ENCODE measurements around the gene PM20D1.

The PM20D1 gene

DNA sequence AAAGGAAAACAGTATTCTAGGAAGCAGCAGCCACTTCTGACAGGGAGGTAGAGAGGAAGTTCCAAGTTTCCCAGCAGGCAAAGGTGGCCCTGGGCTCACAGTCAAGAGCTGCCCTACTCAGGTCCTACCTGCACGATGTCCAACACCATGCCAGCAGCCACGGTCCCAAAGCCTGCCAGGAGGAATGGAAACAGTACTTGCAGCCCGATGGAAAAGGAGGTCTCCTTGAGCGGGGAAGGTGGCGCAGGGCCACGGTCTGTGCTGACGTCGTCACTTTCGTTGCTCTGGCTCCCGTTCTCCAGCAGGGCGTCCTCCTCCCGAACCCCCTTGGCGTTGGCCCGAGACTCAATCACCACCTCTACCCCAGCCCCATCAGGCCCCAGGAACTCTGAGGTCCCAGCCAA, 40.0 kb downstream of the PM20D1 start:
- in situ Hi-C loops (cut with HindIII; ENCODE audit: low sequenced_read_pairs), result no loop called here

DNA sequence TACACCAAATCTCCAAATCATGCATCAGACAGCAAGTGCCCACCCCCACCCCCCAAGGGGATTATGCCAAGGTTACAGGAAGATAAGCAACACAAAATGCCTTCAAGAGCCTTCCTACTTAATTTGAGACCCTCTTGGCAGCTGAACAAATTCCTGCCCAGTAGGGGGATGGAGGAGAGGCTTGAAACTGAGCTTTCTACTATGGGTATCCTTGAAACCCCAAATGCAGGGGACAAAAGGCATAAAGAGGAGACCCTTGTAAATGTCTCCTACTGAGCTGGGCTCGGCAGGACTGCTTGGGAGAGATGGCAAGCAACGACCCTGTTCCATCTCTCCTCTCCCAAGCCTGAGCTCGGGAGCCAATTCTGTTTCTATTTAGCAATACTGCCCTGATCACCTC, 40.5 kb downstream of the PM20D1 start:
- in situ Hi-C loops (cut with HindIII; ENCODE audit: low sequenced_read_pairs), result no loop called here

DNA sequence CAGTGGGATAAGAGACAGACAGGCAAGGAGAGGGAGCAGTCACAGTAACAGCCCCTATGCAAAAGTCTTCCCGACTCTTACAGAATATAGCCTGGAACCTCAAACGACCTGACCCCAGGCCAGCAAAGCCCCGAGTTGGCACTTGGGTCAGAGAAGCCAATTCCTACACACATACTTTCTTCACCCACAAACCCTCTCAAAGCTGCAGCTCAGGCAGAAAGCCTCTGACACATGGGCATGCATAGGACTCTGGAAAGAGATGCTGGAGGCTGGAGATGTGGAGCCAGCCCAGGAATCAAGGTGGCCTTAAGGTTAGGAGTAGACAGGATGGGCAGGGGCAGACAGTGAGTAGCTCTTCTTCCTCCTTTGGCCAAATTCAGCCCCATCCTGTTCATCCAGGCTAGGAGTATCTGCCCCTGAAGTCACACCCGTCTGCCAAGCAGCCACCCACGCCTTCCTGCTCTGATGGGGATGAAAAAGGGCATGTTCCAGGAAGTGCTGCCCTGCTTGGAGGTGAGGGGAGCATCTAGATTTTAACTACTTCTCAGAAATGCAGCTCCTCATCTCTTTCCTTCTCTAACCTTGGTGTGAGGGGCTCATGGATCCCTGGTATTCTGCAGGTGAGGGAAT, 44.7 kb downstream of the PM20D1 start:
- in situ Hi-C loops (cut with HindIII; ENCODE audit: low sequenced_read_pairs), result no loop called here

DNA sequence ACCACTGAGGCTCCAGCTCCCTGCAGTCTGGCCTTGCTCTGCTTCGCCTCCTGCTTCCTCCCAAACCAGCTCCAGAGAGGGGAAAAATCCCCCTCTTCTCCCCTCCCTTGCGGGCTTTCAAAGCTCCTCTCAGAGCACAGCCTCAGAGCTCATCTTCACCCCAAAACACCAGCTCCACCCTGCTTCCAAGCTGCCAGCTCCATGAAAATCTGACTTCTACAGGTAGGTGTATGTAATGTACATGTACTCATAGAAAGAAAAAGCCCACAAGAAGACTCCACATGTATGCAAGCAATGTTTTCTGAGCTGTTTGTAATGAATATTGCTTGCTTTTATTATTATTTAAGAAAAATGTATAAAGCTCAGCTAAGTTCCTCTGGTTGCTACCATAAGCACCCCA, 45.3 kb downstream of the PM20D1 start:
- in situ Hi-C loops (cut with HindIII; ENCODE audit: low sequenced_read_pairs), result no loop called here

DNA sequence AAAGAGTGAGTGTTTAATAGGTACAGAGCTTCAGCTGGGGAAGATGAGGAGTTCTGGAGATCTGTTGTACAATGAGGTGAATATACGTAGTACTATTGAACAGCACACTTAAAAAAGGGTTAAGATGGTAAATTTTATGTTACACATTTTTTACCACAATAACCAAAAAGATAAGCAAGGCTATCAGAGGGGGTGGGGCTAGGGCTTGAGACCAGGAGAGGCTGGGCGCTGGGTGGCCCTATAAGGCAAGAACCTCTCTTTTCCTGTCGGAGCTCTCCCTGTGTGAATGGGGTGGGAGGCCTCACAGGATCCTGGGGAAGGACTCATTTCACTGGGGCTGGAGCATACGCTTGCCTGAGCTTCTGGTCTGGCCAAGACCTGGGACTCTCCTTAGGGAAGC, 45.9 kb downstream of the PM20D1 start:
- in situ Hi-C loops (cut with HindIII; ENCODE audit: low sequenced_read_pairs), result no loop called here

DNA sequence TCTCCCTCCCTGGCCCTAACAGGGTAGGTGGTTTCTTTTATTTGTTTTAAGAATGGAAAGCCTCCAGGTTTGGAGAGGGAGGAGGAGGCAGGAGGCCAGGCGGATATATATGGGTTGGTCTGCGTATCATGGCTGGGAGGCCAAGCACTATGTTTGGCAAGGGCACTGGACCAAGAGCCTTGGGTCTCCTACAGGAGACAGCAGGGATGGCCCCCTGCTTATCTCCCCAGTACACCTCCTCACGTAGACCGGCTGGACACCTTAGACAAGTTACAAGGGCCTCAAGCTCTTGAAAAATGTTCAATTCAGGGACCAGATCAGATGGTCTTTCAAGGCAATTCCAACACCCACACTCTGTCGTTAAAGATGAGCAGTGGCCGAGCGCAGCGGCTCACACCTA, 47.9 kb downstream of the PM20D1 start:
- in situ Hi-C loops (cut with HindIII; ENCODE audit: low sequenced_read_pairs), result no loop called here

DNA sequence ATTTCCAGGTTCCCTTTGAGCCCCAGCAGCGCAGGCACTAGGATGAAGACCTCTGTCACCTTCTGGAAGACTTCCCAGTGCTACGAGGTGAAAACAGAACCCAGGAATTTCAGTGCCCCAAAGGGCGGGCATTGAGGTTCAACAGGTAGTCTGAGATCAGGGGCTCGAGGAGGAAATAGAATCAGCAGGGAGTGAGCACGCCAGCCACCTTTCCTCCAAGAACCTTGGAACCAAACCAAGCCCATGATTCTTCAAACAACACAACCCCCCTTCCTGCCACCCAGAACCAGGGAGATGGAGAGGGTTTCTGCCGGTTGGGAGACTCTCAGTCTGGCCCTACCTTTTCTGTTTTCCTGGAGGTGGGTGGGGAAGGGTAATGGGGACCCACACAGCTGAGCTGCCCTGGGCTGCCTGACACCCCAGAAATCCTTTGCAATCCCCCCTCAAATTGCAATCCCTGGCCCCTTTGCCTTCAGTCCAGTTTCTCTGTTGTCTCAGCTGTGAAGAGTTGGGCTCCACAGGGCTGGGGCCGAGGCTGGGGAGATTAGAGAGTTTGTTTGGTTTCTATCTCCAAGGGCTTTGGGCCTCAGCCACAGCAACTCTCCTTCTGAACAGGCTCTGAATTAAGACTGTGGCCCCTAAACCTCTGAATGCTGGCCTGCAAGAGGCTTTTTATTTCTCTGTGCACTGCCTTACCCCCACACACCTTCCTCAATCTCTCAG, 48.8 kb downstream of the PM20D1 start:
- in situ Hi-C loops (cut with HindIII; ENCODE audit: low sequenced_read_pairs), result no loop called here

DNA sequence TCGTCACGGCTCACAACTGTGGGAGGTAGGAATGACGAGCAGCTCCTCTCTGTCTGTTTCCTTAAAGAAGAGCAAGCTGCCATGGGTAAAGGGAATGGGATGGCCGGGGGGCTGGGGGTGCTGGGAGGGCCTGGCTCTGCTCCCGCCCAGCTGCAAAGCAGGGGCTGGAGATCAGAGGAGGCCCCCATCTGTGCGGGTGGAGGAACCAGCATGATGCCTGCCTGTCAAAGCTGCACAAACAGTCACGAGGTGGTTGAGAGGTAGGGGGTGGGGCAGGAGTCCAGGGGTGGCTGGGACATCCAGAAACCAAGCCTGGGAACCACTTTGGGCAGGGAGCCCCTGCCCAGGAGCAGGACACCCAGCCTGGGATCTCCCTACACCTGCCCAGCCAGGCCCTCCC, 49.5 kb downstream of the PM20D1 start:
- in situ Hi-C loops (cut with HindIII; ENCODE audit: low sequenced_read_pairs), result no loop called here

DNA sequence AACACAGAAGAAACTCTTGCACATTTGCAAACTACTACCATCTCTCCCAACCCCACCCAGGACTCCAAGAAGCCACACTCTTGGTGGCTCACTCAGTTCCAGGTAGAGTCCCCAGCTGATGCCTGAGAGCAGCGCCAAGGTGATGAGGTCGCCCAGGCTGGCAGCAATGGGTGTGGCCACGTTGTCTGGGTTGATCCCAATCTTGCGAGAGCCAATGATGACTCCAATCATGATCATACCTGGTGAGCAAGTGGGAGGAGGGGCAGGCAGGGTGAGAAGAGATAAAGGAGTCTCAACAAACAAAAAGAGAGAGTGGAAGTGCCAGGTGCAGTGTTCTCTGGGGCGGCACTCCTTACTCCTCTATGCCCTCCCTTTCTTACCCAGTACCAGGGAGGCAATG, 51.4 kb downstream of the PM20D1 start:
- in situ Hi-C loops (cut with HindIII; ENCODE audit: low sequenced_read_pairs), result no loop called here

DNA sequence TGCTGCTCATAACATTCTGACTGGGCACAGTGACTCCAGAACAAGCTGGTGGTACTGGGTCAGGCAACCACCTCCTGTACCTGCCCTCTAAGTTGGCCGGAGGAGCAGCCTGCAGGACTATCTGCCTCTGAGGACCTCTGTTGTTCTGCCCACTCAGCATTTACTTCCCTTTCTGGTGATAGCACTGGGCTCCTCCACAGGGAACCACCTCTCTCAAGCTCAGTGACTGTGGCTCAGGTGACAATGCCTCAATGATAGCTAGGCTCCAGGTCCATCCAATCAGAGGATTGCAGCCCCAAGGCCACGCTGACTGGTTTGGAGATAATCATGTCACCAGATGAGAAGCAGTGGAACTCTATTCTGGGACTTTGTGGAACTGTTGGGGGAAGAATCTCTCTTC, 52.8 kb downstream of the PM20D1 start:
- in situ Hi-C loops (cut with HindIII; ENCODE audit: low sequenced_read_pairs), result no loop called here

DNA sequence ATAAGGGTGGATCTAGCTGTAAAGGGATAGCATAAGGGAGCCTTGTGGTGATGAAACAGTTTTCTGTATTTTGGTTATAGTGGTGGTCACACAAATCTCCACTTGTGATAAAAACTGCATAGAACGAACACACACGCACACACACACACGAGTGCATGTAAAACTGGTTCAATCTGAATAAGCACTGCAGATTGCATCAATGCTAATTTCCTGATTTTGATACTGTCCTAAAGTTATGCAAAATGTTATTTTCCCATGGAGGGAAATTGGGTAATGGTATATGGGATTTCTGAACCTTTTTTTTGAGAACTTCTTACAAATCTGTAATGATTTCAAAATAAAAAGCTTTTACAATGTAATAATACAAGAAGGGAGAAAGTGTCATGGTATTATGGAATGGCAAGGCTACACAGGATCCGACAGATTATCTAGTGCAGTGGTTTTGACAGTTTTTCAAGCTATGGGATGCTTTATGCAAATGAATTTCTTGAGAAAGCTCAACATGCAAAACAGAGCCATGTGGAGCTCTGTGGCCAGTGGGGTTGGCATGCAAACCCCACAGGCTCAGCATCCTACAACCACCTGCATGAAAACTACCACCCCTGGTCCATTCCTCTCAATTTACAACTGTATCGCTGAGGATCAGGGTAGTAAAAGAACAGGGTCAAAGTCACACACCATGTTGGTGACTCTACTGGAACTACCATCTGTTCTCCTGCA, 55.8 kb downstream of the PM20D1 start:
- in situ Hi-C loops (cut with HindIII; ENCODE audit: low sequenced_read_pairs), result no loop called here

DNA sequence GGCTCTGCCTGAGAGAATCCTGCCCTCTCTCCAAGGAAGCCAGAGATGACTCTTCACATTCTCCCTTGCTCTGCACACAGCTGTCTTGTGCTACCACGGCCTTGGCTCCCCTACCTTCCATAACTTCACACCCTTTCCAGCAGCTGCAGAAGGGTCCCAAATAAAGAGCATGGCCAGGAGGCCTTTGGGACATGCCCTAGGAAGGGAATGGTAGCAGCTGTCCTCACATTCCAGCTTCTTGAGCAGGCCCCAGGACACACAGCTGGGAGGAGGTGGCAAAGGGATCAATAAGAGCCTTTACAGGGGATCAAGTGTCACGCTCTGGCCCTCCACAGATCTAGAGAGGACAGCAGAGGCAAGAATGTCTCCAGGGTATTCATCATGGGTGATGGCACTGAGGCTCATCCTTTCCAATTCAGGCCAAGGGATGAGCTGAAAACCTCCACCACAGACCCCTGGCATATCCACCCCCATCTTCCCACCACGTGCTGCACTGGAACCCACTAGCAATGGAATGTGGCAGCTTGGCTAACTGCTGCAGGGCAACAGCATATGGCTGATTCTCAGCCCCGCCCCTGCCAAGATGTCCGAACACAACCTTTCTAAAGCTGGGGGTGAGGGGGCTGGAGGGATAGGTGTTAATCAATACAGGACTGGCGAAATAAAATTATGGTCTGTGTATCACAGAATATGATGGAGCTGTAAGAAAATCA, 56.8 kb downstream of the PM20D1 start:
- in situ Hi-C loops (cut with HindIII; ENCODE audit: low sequenced_read_pairs), result no loop called here

DNA sequence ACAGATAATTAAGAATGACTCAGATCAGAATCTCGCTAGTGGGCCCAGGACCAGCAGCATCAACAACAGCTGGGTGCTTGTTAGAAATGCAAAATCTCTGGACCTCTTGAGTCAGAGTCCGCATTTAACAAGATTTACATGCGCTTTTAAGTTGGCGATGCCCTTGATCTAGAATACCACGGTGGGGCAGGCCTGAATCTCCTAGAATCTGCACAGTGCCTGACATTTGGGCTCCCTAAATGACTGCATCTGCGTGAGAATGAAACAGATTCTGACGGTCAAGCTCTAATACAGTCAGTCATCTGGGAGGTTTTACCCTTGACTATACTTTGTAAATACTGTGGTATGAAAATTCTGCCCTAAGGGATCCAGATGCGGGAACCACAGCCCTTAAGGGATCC, 57.5 kb downstream of the PM20D1 start:
- in situ Hi-C loops (cut with HindIII; ENCODE audit: low sequenced_read_pairs), result no loop called here

DNA sequence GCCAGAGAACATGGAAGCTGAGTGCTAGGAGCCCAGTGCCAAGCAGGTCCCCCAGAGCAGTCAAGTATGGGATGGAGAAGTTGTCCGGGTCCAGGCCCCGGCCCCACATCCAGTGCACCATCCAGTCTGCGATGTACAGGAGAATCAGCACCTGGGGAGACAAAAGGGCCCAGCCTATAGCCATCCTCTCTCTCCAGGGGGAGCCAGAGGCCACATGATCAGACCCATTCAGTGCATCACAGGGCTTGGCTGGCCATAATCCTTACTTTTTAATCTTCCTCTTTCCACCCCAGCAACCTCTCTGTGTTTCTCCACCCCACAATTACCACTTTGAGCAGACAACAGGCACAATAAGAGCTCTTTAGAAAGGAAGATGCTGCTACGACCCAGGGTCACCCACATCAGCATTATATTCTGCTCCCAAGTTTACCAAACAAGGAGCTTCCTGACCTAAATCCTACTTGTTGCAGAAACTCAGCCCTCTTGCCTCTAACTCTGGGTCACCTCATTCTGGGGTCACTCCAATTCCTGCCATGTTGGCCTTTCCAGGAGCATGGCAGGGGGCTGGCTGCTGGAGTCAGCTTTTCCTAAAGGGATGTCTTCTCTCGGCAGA, 58.3 kb downstream of the PM20D1 start:
- in situ Hi-C loops (cut with HindIII; ENCODE audit: low sequenced_read_pairs), result no loop called here

DNA sequence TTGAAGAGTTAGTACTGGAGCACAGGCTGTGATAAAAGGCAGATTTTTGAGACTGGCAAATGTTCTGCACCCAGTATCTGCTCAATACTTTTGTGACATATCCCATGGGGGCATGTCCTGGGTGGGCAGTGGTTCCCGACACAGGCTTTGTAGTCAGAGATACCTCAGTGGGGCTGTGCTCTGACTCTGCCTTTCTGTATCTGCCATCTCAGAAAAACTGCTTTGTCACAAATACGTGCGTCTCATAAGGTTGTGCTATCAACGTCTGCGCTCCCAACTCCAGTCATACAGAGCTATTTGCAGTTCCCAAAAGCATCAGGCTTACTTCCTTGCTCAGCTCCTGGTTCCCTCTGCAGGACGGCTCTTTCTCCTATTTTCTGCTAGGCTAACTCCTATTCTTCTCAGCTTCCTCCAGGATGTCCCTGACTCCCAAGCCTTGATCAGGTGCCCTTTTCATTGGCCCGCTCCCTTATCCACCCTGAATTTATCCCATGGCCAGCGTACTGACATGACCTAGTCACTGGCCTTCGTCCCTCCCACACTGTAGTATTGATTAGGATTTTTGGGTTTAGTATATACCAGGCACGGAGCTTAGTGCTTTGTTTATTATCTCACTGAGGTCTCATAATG, 62.5 kb downstream of the PM20D1 start:
- in situ Hi-C loops (cut with HindIII; ENCODE audit: low sequenced_read_pairs), result loop anchor here (5.0 kb wide), 1 partner anchor 190 kb away; no protein-coding TSS in a partner anchor

DNA sequence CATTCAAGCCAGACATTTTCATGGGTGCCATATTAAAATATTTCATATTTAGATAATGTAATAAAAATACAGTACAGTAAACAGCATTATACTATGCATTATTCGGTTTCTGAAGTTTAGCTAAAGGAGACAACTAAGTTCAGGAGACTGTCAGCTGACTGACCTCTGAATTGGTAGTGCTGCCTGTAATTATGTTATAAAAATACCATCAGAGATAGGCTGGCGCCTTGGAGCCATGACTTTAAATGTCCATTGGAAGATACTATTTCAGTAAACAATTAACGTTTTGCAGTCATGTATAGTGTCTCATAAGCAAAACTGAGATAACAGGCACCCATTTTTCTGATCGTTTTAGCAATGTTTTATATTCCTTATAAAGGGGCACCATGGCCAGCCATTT, 63.3 kb downstream of the PM20D1 start:
- in situ Hi-C loops (cut with HindIII; ENCODE audit: low sequenced_read_pairs), result loop anchor here (5.0 kb wide), 1 partner anchor 191 kb away; no protein-coding TSS in a partner anchor

DNA sequence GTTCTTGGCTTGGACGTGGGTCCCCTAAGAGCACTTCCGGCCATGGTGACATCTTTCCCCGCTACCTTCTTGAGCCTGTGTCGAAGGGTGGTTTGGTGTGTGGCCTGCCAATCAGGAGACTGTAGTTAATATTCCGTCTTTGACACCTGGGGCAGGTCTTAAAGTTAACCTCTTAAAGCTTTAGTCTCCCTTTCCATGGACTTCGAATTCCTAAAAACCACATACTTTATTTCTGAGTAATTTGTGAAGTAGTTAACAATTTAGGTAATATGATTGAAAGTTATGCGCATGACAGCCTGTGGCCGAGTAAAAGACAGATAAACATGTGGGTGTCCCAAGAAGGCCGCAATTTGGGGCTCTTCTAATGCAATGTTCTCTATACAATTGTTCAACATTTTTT, 64.5 kb downstream of the PM20D1 start:
- in situ Hi-C loops (cut with HindIII; ENCODE audit: low sequenced_read_pairs), result loop anchor here (5.0 kb wide), 1 partner anchor 192 kb away; no protein-coding TSS in a partner anchor

DNA sequence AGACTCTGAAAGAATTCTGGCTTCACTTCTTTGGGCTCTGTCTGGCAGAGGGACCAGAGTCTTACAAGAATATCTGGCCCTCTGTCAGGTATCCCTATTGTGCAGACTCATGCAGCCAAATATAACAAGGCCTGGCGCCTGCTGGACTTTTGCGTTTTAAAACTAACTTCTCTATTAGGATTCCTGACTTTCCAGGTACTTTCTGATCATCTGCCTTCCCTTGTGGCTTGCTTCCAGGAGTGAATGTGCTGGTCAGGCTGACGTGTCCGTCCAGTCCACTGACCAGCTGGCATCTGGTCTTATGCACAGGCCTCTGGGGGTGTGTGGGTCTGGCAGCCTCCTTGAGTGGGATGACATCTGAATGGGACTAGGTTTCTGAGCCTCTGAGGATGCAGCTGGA, 66.0 kb downstream of the PM20D1 start:
- in situ Hi-C loops (cut with HindIII; ENCODE audit: low sequenced_read_pairs), result no loop called here

DNA sequence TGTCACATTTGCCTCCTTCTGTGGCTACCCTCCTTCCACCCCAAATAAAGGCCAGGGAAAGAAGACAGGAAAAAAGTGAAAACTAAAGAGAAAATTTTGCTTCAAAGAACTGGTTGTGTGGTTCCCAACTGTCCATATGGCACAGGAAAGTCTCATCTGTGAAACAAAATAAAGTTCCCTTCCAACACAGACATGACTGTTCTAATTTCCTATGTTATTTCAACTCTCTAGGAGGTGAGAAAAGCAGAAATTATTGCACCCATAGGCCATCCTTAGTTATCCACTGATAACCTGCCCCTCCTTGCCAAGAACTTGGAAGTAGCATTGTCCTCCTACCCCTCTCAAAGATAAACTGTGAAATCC, 66.5 kb downstream of the PM20D1 start:
- in situ Hi-C loops (cut with HindIII; ENCODE audit: low sequenced_read_pairs), result no loop called here

DNA sequence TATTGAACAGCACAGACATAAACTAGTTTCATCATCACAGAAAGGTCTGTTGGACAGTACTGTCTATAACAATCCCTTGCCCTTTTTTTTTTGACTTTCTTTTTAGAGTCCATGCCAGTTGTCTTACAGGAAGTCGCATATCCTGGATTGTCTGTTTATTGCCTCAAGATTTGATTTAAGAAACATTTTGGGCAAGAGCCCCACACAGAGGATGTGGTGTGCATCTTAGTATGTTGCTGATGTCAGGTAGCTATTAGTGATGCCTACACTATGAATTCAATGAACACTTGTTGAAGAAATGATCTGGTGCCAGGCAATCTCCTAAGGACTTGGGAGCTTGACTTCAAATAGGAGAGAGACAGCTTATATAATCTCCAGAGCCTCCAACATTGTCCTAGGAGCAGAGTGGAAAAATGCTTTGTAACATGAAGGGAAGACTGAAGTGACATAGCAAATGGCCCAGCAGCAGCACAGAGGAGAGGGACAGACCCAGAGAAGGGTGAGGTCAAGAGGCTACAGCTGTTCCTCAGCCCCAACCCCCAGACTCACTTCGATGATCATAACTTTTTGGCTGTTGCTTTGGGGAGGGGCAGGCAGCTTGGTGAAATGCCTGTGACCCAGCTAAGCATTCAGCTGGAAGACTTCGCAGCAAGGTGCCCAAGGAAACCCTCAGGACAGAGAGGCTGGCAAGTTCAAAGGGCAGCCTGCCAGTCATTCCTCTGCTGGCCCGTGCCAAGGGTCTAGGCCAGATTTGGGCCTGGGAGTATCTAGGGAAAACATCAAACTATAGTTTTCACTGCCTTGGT, 67.1 kb downstream of the PM20D1 start:
- in situ Hi-C loops (cut with HindIII; ENCODE audit: low sequenced_read_pairs), result no loop called here

Data from endothelial cell of hepatic sinusoid (primary cell).